GM21717 (cell line): ENCODE results near the gene DYNLT2.
A peak's percentile ranks its signal among the peaks of the same experiment; 100 is the strongest.

ENCODE experiments used
- ATAC-seq: cut with Tn5 transposase; IDR thresholded peaks from one replicate; pipeline ENCODE4 v1.9.1; 2021; ENCODE audit warnings: mild to moderate bottlenecking, moderate library complexity; ENCODE audit not compliant: unreplicated experiment

DYNLT2 gene

GRCh38 chr6:169751242-169752073 is at the start of gene DYNLT2, which contains the start of gene ERMARD:
Gene DYNLT2, minus strand, starts transcription at chr6:169751572. Its CDS starts 114 bp downstream, at chr6:169751458.
Gene ERMARD, plus strand, starts transcription at chr6:169751622. Its CDS starts 36 bp downstream, at chr6:169751658.
- ATAC-seq: peak; percentile 98

- no peak for ATAC-seq
These were observed 49.5 kb upstream of the DYNLT2 start for GRCh38 chr6:169800668-169801395.

- ATAC-seq: no peak
These were observed 48.8 kb upstream of the DYNLT2 start for GRCh38 chr6:169800116-169800667.

- no peak for ATAC-seq
These were observed 48.1 kb upstream of the DYNLT2 start for GRCh38 chr6:169799474-169799926.

GRCh38 chr6:169798764-169799473 is 47.5 kb upstream of the DYNLT2 start:
- no peak for ATAC-seq

GRCh38 chr6:169795196-169795595 is 43.8 kb upstream of the DYNLT2 start:
- ATAC-seq: no peak

GRCh38 chr6:169794317-169795055 is 43.1 kb upstream of the DYNLT2 start:
- no peak for ATAC-seq

- ATAC-seq: no peak
These were observed 42.0 kb upstream of the DYNLT2 start for GRCh38 chr6:169793408-169793807.

GRCh38 chr6:169792306-169793015 is 41.1 kb upstream of the DYNLT2 start:
- ATAC-seq: no peak

GRCh38 chr6:169791721-169792131 is 40.4 kb upstream of the DYNLT2 start:
- no peak for ATAC-seq

GRCh38 chr6:169789944-169790927 is 38.9 kb upstream of the DYNLT2 start:
- ATAC-seq: peak; percentile 95

- no peak for ATAC-seq
These were observed 38.0 kb upstream of the DYNLT2 start for GRCh38 chr6:169789146-169789943.

GRCh38 chr6:169788809-169789145 is 37.4 kb upstream of the DYNLT2 start:
- ATAC-seq: no peak

GRCh38 chr6:169787797-169788196 is 36.4 kb upstream of the DYNLT2 start:
- no peak for ATAC-seq

- no peak for ATAC-seq
These were observed 35.0 kb upstream of the DYNLT2 start for GRCh38 chr6:169786349-169786748.

- ATAC-seq: no peak
These were observed 34.2 kb upstream of the DYNLT2 start for GRCh38 chr6:169785566-169785965.

GRCh38 chr6:169784821-169785340 is 33.5 kb upstream of the DYNLT2 start:
- no peak for ATAC-seq
